A673 (cell line): ENCODE data around the gene GSG1L.

ENCODE experiments used
- CTCF ChIP-seq: fragments of 300-800, 200-600 bp; sonication (generic); conservative IDR thresholded peaks from 2 replicates; pipeline ENCODE4 v1.5.1; 2017; ENCODE audit warnings: low read depth, mild to moderate bottlenecking, antibody characterized with exemption, low read length, moderate library complexity, mixed read lengths
- EZH2 ChIP-seq: fragments of 200-600 bp; sonication (generic); IDR thresholded peaks from 2 replicates; pipeline ENCODE4 v1.6.1; 2017; ENCODE audit warnings: borderline replicate concordance, low read depth, mild to moderate bottlenecking, mixed read lengths, antibody characterized with exemption, low read length; ENCODE audit not compliant: poor library complexity, severe bottlenecking

- no peak for TF ChIP-seq CTCF
- TF ChIP-seq EZH2 = no peak
Measured at GRCh38 chr16:28081391-28081968, 18.0 kb upstream of the GSG1L start.
